GM18867 (cell line): ENCODE measurements around the gene WWP2.

ENCODE experiments used
- ATAC-seq: cut with Tn5 transposase; IDR thresholded peaks from one replicate; pipeline ENCODE4 v1.9.1; 2021; ENCODE audit warnings: mild to moderate bottlenecking, moderate library complexity; ENCODE audit not compliant: unreplicated experiment

Gene WWP2

DNA sequence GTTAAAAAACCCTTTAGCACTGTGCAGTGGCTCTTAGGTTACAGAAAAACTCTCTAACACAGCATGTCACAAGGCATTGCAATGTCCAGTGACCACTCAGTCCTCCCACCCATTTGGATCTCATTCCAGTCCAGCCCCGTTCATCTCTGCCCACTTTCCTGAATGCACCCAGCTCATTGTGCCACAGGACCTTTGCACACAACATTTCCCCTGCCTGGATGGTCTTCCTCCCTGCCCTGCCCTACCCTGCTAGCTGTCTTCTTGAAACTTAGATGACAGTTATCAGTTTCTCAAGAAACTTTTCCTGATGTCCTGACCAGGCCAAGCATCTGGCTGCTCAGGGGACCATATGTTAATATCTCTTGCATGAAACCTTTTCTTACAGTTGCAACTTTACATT lies 67.2 kb downstream of the WWP2 start:
- ATAC-seq = no peak

- no peak for ATAC-seq
Measured at GRCh38 chr16:69830146-69830533, 68.0 kb downstream of the WWP2 start.

- no peak for ATAC-seq
Measured at GRCh38 chr16:69830534-69831211, 68.5 kb downstream of the WWP2 start.

GRCh38 chr16:69831212-69832123 lies 69.3 kb downstream of the WWP2 start:
- no peak for ATAC-seq

GRCh38 chr16:69833357-69834282 lies 71.5 kb downstream of the WWP2 start:
- ATAC-seq = no peak

DNA sequence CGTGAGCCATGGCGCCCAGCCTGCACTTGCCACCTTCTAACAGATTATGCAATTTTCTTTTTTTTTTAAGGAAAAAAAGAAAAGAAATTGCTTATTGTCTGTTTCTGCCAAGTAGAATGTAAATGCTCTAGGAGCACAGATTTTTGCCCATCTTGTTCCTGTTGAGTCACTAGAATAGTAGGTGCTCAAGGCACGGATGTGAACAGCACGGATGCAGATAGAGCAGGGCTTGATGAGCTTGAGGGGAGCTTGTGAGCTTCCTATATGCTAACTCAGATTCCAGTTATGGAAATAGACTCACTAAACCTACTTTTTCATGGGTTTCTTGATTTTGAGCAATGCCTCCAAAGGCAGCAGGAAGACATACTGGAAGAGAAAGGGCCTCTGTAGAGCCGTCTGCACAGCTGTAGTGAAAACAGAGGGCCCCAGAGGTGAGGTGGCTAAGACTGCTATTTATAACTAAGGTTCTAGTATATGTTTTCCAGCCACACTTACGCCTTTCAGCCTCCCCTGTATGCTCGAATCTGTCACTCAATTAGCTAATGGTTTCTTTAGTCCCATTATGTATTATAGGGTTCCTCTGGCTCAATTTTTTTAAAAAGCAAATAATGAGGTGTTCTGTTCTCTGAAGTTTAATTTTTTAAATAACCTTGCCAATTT lies 72.8 kb downstream of the WWP2 start:
- ATAC-seq = no peak

DNA sequence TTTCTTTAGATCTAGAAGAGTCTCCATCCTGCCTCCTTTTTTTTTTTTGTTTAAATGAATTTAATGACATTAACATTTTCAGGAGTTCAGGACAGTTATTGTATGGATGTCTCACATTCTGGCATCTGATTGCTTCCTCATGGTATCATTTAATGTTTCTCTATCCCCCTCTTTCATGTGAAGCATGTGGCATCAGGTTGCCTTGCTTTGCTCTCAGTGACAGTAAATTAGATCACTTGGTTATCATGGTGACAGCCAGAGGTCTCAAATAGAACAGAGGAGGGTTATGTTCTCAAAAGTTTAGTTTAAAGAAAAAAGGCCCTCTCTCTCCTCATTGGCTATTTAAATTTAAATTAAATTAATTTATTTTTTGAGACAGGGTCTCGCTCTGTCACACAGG lies 74.1 kb downstream of the WWP2 start:
- no peak for ATAC-seq

- ATAC-seq = no peak
Measured at GRCh38 chr16:69837380-69837779, 75.2 kb downstream of the WWP2 start.

- no peak for ATAC-seq
Measured at GRCh38 chr16:69838489-69838888, 76.4 kb downstream of the WWP2 start.

- no peak for ATAC-seq
Measured at GRCh38 chr16:69839240-69839688, 77.1 kb downstream of the WWP2 start.

DNA sequence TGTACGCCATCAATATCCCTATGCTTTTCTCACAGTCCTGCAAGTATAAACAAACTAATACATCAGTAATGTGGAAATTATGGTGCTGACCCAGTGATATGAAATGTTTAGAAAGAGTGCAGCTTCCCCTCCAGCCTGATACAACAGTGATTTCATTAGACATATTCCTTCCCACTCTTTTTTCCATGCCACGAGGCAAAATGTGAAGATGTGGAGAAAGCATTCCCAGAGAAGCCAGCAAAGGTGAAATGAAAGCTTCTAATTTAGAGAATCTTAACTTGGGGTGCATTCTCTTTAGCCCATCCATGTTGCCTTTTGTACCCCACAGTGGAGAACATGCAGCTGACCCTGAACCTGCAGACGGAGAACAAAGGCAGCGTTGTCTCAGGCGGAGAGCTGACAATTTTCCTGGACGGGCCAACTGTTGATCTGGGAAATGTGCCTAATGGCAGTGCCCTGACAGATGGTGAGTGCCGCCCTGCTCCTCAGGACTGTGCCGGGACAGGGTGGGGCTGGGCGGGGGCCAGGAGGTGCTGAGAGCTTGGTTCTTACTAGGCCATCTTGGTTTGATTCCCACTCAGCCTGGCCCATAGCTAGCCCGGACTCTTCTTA lies 77.8 kb downstream of the WWP2 start:
- no peak for ATAC-seq

DNA sequence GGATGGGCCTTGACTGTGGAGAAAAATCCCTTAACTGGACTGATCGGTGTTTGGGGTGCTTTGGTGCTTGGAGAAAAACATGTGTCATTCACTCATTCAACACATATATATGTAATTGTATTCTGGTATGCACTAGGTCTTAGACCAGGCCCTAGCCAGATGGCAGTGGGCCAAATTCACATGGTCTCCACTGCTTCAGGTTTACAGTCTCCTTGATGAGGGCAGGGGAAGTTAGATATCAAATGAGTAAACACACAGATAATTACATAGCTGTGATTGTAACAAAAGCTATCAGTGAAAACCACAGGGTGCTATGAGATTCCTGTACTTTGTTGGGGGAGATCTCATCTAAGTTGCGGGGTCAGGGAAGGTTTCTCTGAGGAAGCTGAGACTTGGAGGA lies 78.8 kb downstream of the WWP2 start:
- no peak for ATAC-seq

GRCh38 chr16:69844441-69844840 lies 82.3 kb downstream of the WWP2 start:
- no peak for ATAC-seq

- no peak for ATAC-seq
Measured at GRCh38 chr16:69845181-69845580, 83.0 kb downstream of the WWP2 start.

DNA sequence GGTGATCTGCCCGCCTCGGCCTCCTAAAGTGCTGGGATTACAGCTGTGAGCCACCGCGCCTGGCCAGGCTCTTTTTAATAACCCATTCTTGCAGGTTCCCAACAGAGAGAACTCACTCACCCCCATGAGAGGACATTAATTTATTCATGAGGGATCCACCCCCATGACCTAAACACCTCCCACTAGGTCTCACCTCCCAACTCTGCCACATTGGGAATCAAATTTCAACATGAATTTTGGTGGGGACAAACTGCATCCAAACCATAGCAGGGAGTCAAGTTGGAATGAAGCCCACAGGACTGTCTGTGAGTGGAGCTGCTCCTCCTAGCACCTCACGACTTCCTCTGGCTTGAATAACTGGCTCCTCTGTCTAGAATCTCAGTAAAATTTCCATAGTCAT lies 85.5 kb downstream of the WWP2 start:
- ATAC-seq = no peak

- ATAC-seq = no peak
Measured at GRCh38 chr16:69848637-69849545, 86.8 kb downstream of the WWP2 start.

GRCh38 chr16:69851491-69852240 lies 89.5 kb downstream of the WWP2 start:
- ATAC-seq = no peak

DNA sequence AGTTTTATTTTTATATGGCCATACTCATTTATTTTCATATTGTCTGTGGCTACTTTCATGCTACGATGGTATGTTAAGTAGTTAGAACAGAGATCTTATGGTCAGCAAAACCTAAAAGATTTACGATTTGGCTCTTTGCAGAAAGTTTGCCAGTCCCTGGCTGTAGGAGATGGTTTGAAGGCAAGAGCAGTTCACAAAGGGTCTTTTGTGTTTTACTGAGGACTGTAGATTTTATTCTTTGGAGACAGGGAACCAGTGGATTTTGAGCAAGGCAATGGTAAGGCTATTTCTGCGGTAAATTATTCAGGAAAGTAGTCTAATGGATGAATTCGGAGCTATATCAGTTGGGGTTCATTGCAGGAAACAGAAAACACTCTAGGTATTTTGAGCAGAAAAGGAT lies 90.7 kb downstream of the WWP2 start:
- no peak for ATAC-seq
